ELR (cell line): ENCODE results near the gene NFATC2.
"Not testable (repeated sequence)": the region's sequence is repeated elsewhere in the genome, so short reads cannot be mapped to it uniquely, and the experiment has no call there.

Experiments used
- DNase-seq: peaks from one replicate; pipeline ENCODE4 v3.0.0-alpha.2; 2015; ENCODE audit warnings: low read depth

Gene NFATC2

DNA sequence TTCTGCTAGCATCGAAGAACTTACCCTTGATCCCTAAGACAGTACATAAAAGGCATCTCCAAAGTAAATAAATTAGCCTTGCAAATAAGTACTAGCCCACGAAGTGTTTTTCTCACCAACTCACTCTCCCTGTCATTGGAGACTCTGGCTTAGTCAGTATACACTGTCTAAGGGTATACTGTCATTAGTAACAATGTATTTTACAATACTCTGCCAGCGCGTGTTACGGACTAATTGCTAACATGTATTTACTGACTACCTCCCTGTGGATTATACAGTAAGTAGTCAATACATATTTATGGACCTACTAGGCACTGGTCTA is 72.1 kb downstream of the NFATC2 start:
- no peak for DNase-seq

DNA sequence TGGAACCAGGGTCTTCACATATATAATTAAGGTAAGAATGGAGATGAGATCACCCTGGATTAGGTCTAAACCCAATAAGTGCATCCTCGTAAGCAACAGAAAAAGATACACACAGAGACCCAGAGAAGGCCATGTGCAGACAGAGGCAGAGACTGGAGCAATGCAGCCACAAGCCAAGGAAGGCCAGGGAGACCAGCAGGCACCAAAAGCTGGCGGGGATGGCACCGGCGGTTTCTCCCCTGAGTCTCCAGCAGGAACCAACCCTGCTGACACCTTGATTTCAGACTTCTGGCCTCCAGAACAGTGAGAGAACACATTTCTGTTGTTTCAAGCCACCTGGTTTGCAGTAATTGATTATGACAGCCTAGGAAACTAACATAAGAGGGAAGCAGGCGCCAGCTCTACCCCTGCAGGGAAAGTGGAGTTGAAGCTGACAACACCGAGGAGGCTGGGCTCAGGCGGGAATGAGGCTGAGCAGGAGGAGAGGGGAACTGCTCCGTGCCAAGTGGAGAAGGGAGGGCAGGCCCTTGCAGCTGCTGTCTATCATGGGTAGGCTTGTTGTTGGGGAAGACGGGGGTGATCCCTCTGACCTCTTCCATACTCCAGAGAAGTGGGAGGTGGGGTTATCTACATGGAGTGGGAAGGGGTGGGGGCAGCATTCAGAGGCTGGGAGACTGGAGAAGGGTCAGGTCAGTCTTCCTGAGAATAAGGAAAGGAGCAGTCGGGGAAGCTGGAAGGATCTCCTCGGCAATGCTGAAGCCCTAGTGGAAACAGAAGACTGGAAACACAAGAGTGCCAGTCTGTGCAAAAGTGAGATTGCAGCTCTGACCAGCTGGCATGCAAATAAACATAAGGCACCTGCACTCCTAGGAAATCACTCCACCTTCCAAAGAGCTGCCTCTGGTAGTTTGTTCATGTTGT is 72.7 kb downstream of the NFATC2 start:
- DNase-seq, result no peak

DNA sequence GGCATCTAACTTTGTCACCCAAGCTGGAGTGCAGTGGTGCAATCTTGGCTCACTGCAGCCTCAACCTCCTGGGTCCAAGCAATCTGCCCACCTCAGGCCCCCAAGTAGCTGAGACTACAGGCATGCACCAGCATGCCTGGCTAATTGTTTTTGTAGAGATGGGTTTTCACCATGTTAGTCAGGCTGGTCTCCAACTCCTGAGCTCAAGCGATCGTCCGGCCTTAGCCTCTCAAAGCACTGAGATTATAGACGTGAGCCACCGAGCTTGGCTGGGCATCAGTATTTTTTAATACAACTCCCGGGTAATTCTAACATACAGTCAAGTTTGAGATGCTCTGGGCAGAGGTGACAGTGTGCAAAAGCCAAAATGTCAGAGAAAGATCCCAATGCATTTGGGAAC is 73.5 kb downstream of the NFATC2 start:
- DNase-seq, result no peak

DNA sequence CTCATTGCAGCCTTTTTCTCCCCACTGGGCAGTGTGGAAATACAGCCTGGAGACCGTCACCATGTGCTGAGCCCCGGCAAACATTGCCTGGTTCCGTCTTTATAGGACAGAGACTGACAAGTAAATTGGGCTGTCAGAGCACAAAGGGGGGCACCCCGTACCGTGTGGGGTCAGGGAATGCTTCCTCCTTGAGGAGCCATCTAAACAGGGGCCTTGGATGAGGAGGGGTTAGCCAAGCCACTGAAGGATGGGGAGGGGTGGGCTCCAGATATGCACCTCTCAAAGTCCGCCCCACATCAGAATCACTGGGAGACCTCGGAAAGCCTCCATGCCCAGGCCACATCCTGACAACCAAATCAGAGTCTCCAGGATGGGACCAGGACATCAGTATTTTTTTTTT is 73.9 kb downstream of the NFATC2 start:
- no peak for DNase-seq

DNA sequence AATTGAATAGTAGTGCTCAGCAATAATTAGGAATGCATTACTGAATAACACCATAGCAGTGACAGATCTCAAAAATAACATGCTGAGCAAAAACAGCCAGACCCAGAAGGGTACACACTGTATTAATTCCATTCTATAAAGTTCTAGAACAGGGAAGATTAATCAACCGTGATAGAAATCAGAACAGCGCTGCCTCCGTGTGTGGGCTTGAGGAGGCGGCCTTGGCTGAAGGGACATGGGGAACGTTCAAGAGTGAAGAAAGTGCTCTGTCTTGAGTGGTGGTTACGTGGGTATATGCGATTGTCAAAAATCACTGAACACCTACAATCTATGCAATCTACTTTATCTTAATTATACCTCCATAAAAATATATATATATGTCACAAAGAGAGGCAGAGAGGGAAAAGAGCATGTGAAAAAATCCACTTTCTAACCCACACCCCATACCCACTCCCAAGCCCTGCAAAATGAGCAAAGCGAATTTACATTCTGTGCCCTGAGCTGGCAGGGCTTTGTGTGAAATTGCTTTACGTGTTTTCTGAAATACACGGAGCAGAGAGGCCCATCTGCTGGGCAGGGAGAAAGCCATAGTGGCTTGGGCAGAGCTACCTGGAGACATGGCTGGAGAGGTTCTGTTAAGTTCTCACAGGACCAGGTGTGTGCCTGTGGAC is 74.4 kb downstream of the NFATC2 start:
- DNase-seq, result no peak

DNA sequence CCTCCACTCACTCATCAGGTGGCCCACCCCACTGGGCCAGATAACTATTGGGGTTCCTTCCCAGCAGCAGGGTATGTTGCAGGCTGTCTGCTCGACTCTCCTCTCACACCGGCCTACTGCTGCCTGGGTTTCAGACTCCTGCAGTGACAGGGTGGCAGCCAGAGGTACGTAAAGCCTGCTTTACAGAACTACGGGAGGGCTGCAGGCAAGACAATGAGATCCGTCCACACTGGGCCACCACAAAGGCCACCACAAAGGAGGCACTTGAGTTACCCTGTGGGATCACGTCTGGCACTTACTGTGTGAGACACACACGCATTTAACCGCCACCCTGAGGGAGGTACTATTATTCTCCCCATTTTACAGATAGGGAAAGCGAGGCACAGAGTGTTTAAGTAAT is 78.5 kb downstream of the NFATC2 start:
- DNase-seq, result no peak

DNA sequence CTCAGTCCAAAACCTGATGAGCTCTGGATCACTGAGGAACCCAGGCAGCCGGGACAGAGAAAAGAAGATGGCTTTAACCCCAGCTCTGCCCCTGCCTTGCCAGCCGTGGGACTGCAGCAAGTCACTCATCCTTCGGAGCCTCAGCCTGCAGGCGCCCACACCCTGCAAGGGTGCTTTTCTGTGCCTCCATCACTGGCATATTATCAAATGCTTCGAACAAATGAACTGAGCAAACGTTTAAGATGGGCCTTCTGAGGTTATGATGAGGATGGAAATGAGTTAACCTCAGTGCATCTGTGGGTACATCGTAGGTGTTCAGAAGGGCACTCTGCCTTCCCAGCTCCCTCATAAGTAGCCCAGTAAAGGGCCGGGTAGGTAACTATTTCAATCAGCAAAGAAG is 79.0 kb downstream of the NFATC2 start:
- DNase-seq, result no peak

DNA sequence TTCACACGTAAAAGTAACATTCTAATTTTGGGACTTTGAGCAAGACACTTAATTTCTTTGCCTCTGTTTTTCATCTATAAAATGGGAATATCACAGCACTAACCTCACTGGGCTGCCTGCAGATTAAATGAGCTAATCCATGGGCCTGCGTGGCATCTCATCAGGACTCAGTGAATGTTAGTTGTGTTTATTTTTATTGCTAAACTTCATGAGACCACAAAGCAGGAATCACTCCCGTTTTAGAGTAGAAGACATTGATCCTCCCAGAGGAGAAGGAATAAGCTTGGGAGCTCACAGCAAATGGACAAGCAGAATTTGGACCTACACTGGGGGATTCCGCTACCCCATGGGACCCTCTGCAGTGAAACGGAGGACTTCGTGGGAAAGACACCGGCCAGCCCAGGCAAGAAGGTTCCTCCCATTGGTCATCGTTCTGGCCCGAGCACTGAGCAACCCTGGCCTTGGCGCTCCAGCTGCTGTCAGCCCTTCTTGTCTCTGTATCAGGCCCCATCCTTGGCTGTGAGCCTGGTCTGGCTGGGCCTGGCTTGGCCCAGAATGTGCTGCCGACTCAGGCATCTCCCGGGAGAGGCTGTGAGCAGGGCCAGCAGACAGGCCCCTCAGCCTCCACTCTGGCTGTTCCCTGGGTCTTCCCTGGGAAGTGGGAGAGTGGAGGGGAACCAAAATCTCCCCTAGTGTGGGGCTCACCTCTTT is 79.8 kb downstream of the NFATC2 start:
- no peak for DNase-seq

DNA sequence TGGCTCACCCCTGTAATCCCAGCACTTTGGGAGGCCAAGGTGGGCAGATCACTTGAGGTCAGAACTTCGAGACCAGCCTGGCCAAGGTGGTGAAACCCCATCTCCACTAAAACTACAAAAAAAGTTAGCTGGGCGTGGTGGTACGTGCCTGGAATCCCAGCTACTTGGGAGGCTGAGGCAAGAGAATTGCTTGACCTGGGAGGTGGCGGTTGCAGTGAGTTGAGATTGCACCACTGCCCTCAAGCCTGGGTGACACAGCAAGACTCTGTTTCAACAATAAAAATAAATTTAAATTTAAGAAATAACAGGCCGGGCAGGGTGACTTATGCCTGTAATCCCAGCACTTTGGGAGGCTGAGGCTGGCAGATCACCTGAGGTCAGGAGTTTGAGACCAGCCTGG is 80.7 kb downstream of the NFATC2 start:
- not testable (repeated sequence) for DNase-seq

DNA sequence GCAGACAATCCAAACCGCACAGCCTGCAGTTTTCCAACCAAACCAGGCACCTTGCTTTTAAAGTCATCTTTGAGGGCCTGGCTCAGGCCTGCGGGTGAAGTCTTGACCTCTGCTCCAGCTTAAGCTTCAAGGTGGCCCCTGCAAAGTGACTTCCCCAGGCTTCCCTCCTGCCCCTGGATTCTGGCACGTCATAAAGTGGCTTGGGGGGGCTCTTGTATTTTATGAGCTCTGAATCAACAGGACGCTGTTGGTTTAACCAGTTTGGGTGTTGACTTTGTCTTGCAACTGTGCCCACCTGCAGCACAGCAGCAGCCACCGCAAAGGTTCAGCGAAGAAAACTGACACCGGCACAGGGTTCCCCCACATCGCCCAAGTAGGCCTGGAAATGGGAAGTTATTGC is 81.2 kb downstream of the NFATC2 start:
- no peak for DNase-seq

DNA sequence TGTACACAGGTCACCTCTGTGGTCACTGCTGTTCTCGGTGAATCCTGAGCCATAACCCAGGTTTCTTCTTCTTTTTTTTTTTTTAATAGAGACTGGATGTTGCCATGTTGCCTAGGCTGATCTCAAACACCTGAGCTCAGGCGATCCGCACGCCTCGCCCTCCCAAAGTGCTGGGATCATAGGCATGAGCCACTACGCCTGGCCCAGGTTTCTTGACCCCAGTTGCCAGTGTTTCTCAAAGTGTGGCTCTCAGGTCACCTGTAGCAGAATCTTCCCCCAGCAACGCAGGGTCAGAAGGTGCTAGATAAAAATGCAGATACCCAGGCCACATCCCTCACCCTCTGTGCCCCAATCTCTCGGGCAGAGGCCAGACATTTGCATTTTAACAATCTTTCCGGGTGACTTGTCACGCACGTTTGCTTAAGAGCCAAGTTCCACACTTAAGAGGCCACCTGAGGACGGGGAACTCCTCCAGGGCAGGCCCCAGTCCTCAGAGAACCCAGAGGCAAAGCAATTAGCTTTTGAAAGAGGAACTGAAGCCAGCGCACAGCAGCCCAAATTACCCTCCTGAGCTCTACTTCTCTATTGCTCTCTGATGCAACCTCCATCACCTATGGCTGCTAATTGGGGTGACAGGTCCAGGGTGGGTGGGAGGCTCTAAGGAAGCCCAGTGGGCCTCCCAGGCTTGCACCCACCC is 81.8 kb downstream of the NFATC2 start:
- DNase-seq, result no peak

DNA sequence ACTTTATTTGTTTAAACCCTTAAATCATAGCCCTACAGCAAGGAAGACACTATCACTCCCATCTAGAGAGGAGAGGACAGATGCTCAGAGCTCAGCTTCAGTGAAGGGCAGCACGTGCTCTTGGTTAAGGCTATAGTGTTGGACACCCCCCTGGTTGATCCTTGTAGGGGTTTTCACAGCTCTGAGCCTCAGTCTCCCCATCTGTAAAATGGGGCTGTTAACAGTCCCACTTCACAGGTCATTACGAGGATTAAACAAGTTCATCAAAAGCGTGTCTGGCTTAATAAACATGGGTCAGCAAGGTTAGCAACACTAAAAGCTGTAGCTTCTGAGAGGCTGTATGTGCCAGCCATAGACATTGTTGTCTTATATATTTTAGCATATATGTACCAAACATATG is 82.4 kb downstream of the NFATC2 start:
- DNase-seq, result no peak

DNA sequence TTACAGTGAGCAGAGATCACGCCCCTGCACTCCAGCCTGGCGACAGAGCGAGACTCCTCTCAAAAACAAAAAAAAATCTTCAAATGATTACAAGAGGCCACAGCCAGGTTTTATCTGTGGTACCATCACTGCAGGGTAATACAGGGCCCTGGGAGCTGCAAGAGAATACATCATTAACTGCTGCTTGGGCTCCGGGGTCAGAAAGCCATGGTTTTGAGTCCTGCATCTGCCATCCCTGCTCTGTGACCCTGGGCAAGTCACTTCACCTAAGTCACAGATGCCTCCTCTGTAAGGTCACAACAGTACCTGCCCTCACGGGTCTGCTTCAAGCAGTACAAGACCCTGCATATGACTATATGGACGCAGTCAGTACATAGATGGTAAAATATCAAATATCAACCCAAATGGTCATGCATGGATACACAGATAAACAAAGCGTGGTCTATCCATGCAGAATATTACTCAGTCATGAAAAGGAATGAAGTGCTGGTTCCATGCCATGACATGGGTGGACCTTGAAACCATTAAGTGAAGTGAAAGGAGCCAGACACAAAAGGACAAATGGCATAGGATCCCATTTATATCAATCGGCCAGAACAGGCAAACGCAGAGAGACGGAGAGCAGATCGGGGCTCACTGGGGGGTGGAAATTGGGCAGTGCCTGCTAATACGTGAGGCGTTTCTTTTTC is 83.6 kb downstream of the NFATC2 start:
- DNase-seq, result no peak

DNA sequence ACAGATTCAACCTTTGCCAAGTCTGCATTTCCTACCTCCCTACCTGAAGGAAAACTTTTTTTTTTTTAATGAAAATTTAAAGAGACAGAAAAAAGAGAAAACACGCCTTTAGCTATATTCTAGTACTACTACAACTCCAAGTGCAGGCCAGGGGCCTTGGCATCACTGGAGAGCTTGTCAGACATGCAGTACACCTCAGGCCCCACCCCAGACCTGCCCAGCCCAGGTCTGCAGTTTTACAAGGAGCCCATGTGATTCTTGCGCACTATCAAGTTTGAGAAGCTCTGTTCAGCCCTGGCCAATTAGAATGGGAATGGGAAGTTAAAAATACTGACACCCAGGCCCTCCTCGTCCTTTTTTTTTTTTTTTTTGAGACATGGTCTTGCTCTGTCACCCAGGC is 85.0 kb downstream of the NFATC2 start:
- DNase-seq, result no peak

DNA sequence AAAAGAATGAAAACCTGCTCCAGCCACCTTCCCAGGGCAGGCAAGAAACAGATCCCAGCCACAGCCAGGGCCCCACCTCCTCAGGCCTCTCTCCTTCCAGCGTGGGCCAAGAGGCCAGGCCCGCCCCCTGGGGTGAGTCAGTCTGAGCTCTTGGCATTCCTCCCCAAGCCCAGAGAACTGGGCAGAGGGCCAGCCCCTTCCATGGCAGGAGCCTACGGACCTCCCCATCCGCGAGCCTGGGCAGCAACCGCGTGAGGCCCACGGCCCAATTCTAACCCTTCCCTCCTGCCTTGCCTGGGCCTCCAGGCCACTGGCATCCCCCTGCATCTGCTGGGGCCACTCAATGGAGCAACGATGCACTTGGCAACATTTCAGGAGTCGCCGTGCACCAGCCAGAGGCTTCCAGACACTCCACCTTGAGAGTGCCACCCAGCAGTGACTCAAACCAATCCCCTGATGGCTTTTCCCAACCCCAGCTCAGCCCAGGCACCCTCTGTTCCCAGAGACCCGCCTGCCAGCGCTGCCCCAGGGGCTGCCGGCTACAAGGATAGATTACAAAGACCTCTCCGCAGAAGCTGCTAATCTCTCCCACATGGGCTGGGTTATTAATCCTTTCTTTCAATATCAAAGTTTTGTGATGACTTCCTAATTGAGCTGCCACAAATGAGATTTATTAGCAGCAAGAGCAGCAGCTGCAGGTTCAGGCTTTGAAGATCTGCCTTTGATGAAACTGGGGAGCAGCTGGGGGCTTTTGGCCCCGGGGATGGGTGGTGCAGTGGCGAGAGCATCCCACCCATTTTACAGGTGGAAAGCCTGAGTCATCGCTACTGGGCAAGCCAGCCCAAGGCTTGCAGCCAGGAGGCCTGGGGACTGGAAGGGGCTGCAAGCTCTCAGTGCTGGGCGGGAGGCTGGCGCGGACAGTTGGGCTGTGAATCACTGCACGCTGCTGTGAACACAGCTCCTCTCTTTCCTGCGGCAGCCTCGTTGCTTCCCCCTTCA is 85.7 kb downstream of the NFATC2 start:
- peak; percentile 98 for DNase-seq

DNA sequence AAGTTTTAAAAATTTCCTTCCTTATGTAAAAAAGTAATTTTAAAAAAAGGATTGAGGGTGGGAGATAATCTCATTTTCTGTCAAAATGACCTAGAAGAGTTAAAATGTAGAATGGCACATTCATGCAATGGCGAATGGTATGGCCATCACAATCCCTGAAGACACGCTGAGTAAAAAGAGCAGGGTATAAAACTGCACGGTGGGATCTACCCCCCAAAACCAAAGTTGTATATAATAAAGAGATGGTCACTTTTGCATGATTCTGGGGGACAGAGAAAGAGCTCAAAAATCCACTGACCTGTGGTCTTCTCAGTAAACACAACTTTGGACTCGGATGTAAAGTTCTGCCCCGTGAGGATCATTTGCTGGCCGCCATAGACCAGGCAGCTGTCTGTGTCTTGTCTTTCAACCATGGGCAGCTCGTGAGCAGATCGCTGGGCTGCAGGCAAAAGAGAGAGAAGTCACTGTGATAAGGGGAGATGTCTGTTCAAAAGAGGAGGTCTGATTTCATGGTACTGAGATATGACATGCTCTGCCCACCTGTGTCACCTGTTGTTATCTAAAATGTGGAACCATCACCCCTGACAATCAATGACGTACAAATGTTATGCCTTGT is 88.2 kb downstream of the NFATC2 start:
- no peak for DNase-seq

DNA sequence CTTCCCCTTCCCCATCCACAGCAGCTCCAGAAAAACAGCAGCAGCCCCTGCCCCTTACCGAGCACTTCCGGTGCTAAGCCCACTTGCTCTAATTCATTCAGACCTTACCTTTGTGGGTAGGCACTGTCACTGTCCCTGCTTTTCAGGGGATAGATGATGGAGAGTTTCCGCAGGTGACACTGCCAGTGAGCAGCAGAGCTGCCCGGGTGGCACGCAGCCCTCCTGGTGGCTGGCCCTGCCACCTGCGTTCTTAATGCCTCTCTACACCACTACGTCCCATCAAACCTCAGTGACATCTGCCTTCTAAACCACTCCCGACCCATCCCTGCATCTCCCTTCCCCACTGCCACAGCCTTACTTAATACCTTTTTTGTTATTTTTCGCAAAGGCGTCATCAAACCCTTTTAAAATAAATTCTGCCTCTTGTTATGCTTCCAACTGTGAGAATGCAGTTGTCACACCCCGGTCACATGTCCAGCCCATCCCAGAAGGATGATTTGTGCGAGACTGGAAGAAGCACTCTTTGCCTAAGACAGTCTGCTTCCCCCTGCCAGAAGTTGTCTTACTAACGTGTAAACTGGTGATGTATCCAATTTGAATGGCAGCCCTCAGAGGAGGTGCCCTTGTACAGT is 89.7 kb downstream of the NFATC2 start:
- DNase-seq, result no peak

DNA sequence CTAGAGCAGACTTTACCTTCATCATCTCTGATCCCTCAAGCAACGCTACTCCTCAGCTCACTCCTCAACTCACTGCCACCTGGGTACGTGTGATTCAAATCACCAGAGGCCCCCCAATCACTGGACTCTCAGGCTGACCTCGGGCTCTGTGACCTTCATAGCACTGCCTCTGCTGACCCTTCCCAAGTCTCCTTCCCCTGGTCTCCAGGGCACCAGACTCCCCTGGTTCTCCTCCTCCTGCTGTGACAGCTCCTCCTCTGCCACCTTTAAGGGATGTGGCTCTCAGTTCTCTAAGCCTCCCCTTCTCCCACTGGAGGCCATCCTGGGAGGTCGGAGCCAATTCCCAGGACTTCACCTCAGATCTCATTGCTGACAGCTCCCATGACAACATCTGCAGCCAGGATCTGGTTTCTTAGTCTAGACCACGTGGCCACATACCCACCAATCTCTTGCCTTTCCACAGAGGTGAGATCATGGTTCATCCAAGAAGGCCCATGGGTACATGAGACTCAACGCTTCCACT is 90.4 kb downstream of the NFATC2 start:
- no peak for DNase-seq

DNA sequence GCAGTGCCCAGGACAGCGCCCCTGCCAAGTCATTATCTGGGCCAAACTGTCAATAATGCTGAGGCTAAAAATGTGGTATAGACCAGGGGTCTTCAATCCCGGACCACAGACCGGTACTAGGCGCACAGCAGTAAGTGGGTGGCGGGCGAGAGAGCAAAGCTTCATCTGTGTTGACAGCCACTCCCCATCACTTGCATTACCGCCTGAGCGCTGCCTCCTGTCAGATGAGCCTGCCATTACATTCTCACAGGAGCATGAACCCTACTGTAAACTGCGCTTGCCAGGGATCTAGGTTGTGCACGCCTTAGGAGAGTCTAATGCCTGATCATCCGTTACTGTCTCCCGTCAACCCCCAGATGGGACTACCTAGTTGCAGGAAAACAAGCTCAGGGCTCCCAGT is 91.0 kb downstream of the NFATC2 start:
- no peak for DNase-seq
